Tibial artery (tissue), 4 donors: ENCODE data around the gene CASZ1.
A peak's percentile ranks its signal among the peaks of the same experiment; 100 is the strongest.

Experiments
- DNase-seq, 2 donors: peaks; one replicate each; pipeline ENCODE4 v3.0.0-alpha.2; 2019
- H3K27ac ChIP-seq, 2 donors: fragments of 200-600 bp; sonication (generic) in 1 of 2; 1 replicate in 1 of 2; 2 replicates in 1 of 2; pipeline ENCODE4 v1.5.1; 2018 to 2019; ENCODE audit warnings: mild to moderate bottlenecking in 1 of 2
- H3K27me3 ChIP-seq, 2 donors: fragments of 200-600 bp; sonication (generic) in 1 of 2; one replicate each; pipeline versions ENCODE4 v1.5.1 to v1.6.0; 2016 to 2019
- H3K36me3 ChIP-seq, 3 donors: fragments of 200-600 bp; sonication (generic) in 2 of 3; one replicate each; pipeline ENCODE4 v1.5.1; 2016 to 2019; ENCODE audit warnings: mild to moderate bottlenecking in 2 of 3
- H3K4me1 ChIP-seq, 4 donors: fragments of 200-600 bp; sonication (generic) in 2 of 4; 1 replicate in 3 of 4; 2 replicates in 1 of 4; pipeline ENCODE4 v1.5.1; 2016 to 2019
- H3K4me3 ChIP-seq, 2 donors: fragments of 200-600 bp; sonication (generic) in 1 of 2; 1 replicate in 1 of 2; 2 replicates in 1 of 2; pipeline ENCODE4 v1.5.1; 2018 to 2019; ENCODE audit warnings: mild to moderate bottlenecking in 2 of 2
- H3K9me3 ChIP-seq, 3 donors: fragments of 200-600 bp; sonication (generic) in 1 of 3; one replicate each; pipeline ENCODE4 v1.5.1; 2016 to 2019
- intact Hi-C: fragments of 100-400 bp; cut with DNase I; formaldehyde crosslinking; loops from one replicate; pipeline ENCODE4 v1.15.0; 2023; ENCODE audit warnings: low total_unique reads
- TF ChIP-seq, protein P1 (sequence below), 2 experiments: fragments of 200-600 bp in 1 of 2; fragments of 450-650 bp in 1 of 2; IDR thresholded peaks; one replicate each; pipeline ENCODE4 v1.5.1; 2017 to 2019; ENCODE audit warnings: antibody characterized with exemption in 2 of 2, mild to moderate bottlenecking in 1 of 2, moderate library complexity in 1 of 2

The CASZ1 gene

DNA sequence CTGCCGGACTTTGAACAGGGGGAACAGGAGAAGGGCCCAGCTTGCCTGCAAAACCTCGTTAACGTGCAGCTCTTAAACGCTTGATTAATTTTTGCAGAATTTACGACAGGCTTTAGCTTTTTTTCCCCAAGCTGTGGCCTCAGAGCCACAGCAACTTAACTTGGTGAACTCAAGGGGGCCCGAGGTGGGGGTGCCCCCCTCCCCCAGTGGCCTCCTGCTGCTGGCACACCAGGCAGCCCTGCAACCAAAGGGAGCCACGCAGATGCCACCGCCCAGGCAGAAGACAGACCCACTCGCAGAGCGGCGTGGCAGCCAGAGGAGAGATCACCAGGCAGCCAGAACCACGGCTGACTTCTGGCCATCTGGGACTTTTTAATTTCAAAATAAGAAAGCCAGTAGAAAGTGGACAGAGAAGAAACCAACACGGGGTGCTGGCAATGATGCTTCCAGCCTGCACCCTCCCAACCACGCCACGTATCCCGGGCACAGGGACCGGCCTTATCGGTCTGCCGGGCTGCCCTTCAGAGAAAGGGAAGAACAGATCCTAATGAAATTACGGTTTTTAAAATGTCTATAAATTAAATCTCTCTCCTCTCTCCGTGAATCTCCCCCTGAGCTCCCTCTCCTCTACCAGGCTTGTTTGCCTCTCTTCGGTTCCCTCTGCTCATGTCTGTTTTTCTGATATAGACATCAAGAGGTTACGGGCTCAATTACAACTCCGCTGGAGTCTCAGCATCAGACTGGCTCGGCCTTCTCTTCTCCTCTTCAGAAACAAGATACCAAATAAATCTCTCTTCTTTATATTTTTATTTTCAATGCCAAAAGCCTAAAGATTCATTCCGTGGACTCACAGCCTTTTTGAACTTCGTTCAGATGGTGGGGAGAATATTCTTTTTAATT, 6.4 kb downstream of the CASZ1 start:
- intact Hi-C loops: loop anchor here (10.0 kb wide), 1 partner anchor 105 kb away; no protein-coding TSS in a partner anchor

DNA sequence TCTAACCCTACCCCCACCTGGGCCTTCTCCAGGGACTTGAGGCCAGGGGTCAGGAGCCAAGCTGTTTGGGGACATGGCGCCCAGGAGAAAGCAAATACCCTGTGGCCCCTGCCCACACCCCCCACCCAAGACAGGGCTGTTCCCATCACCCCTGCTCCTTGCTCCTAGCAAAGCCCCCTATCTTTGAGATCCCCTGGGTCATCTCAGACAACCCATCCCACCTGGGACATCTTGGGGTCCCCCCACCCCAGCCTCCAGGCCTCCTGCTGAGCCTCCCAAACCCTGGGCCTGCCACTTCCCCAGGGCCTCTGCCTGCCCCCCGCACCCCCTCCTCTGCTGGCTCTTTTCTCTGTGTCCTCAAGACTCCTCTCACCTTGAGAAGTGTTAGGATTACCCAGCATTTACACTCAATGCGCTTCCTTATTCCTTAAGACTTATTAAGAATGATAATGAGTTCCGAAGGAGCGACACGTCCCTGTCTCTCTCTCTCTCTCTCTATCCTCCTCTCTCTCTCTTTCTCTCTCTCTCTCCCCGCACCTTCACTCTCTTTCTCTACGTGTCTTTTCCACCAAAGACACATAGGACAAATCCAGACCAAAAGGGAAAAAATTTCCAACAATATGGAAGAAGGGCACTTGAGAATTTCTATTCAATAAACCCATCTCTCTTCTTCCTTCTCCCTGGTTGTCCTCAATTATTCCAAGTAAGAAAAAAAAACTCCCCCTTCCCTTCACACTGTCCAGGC, 7.2 kb downstream of the CASZ1 start:
- Histone ChIP-seq H3K27me3 (peaks cover 0 to 37% of the 10 kb centered on the region in 2 donors), H3K4me1 (peaks cover 0 to 43% (median 26%) of the 10 kb centered on the region in 4 donors), H3K27ac (no peak overlapping the region), H3K36me3 (no peaks in the 10 kb centered on the region), H3K9me3 (no peaks in the 10 kb centered on the region), H3K4me3 (no peak overlapping the region)
- no peak for DNase-seq
- intact Hi-C loops: no loop called here
- TF ChIP-seq, protein P1, sequence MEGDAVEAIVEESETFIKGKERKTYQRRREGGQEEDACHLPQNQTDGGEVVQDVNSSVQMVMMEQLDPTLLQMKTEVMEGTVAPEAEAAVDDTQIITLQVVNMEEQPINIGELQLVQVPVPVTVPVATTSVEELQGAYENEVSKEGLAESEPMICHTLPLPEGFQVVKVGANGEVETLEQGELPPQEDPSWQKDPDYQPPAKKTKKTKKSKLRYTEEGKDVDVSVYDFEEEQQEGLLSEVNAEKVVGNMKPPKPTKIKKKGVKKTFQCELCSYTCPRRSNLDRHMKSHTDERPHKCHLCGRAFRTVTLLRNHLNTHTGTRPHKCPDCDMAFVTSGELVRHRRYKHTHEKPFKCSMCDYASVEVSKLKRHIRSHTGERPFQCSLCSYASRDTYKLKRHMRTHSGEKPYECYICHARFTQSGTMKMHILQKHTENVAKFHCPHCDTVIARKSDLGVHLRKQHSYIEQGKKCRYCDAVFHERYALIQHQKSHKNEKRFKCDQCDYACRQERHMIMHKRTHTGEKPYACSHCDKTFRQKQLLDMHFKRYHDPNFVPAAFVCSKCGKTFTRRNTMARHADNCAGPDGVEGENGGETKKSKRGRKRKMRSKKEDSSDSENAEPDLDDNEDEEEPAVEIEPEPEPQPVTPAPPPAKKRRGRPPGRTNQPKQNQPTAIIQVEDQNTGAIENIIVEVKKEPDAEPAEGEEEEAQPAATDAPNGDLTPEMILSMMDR (IDR thresholded peaks at IDR 0.05): no peak

More for the DNA sequence above, 6.4 kb downstream of the CASZ1 start:
- no peak for DNase-seq
- H3K27me3 ChIP-seq: peaks cover 0 to 40% of the 10 kb centered on the region in 2 donors
- H3K36me3 ChIP-seq: no peaks in the 10 kb centered on the region
- H3K4me3 ChIP-seq: no peak overlapping the region
- no peak overlapping the region for H3K27ac ChIP-seq
- no peaks in the 10 kb centered on the region for H3K9me3 ChIP-seq
- TF ChIP-seq, protein P1 (IDR thresholded peaks at IDR 0.05): no peak
- H3K4me1 ChIP-seq: peaks cover 0 to 51% (median 30%) of the 10 kb centered on the region in 4 donors

DNA sequence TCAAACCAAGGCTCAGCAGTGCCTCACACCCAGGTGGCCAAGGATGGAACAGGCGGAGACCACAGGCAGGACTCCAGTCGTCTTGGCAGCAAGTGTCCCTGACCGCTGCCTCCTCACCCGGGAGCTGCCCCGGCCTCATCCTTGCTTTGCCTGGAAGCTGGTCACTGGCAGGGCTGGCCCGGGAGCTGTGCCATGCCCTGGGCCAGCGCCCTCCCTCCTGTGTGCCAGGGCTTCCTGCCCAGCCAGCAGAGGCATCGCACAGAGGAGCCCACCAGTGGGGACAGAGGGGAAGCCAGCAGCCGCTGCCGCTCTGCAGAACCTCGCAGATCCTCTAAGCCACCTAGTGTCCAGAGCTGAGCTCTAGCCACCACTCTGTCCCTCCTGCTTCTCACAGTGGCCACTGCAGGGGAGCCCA, 7.8 kb downstream of the CASZ1 start:
- peaks cover 0 to 31% of the 10 kb centered on the region in 2 donors for H3K27me3 ChIP-seq
- no peaks in the 10 kb centered on the region for H3K36me3 ChIP-seq
- peaks cover 0 to 37% (median 21%) of the 10 kb centered on the region in 4 donors for H3K4me1 ChIP-seq
- H3K4me3 ChIP-seq: peak overlapping the region in 1 of 2 donors; percentile 7
- H3K9me3 ChIP-seq: no peaks in the 10 kb centered on the region
- TF ChIP-seq, protein P1 (IDR thresholded peaks at IDR 0.05): peak; percentile 26 to 41
- no peak for DNase-seq
- intact Hi-C loops: no loop called here
- no peak overlapping the region for H3K27ac ChIP-seq

DNA sequence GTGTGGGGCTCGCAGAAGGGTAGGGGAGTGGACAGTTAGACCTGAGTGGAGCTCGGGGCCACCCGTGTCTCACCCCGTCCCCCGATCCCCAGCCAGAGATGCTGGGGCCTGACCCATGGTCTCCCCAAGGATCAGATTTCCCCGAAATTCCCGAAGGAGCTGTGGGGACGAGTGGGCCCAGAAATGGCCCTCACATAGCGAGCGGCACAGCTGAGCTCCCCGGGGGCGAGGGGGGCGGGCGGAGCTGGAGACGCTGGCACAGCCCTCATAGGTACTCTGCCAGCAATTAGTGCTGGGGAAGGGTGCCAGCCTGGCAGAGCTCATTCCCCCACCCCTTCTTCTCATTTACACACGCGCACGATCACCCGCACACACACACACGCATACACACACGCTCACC, 9.2 kb downstream of the CASZ1 start:
- intact Hi-C loops: no loop called here
- TF ChIP-seq, protein P1 (IDR thresholded peaks at IDR 0.05): no peak
- H3K4me1 ChIP-seq: peaks cover 0 to 34% (median 16%) of the 10 kb centered on the region in 4 donors
- no peaks in the 10 kb centered on the region for H3K9me3 ChIP-seq
- no peak overlapping the region for H3K4me3 ChIP-seq
- H3K36me3 ChIP-seq: no peaks in the 10 kb centered on the region
- no peak for DNase-seq
- H3K27me3 ChIP-seq: peaks cover 0 to 29% of the 10 kb centered on the region in 2 donors
- no peak overlapping the region for H3K27ac ChIP-seq

DNA sequence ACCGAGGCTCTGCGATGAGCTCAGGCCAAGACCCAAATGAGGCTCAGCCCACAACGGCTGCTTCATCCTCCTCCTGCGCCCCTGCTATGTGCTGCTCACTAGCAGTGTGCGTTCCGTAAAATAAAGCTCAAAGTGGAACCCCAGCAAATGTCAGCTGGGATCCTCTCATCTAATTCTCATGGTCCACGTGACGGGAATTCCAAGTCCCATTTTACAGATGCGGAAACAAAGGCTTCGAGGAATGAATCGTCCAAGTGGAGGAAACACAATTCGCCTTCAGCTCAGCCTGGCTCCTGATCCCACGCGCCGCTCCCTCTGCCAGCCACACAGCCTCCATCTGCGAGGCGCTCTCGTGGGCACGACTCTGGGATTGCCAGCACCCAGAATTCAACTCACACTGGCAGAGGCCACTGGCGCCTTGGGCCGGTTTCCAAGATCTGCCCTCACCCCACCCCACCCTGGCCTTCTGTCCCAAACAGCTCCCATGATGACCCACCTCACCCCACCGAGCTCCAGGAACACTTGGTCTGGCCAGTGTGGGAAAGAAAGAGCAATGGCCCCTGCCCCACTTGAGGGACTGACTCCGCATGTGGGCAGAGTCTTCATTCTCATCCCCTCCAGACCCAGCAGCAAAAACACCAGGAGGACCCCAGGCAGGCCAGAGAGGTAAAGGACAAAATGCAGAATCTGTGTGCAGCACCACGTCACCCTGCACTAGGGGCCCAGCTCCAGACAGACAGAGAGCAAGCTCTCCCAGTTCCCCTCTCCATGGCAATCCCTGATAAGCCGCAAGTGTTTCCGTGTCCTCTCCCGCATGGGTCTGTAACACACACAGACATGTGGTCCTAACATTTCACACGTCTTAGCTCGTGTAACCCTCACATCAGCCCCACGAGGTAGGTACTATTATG, 10.5 kb downstream of the CASZ1 start:
- no peak overlapping the region for H3K27ac ChIP-seq
- DNase-seq: no peak

More for the DNA sequence above, 10.5 kb downstream of the CASZ1 start:
- TF ChIP-seq, protein P1 (IDR thresholded peaks at IDR 0.05): no peak
- no peaks in the 10 kb centered on the region for H3K36me3 ChIP-seq
- H3K4me3 ChIP-seq: no peak overlapping the region
- H3K9me3 ChIP-seq: no peaks in the 10 kb centered on the region
- intact Hi-C loops: no loop called here
- H3K4me1 ChIP-seq: peaks cover 0 to 37% (median 8%) of the 10 kb centered on the region in 4 donors
- H3K27me3 ChIP-seq: peaks cover 0 to 41% of the 10 kb centered on the region in 2 donors
